GM12872 (cell line): ENCODE measurements around the gene NPTX1.
A peak's percentile ranks its signal among the peaks of the same experiment; 100 is the strongest.

ENCODE experiments used
- TF ChIP-seq, protein P1 (sequence below): IDR thresholded peaks from 3 replicates; pipeline ENCODE4 v1.5.1; 2011; ENCODE audit warnings: low read depth, mild to moderate bottlenecking, low read length, moderate library complexity; ENCODE audit not compliant: insufficient read depth

Gene NPTX1

DNA sequence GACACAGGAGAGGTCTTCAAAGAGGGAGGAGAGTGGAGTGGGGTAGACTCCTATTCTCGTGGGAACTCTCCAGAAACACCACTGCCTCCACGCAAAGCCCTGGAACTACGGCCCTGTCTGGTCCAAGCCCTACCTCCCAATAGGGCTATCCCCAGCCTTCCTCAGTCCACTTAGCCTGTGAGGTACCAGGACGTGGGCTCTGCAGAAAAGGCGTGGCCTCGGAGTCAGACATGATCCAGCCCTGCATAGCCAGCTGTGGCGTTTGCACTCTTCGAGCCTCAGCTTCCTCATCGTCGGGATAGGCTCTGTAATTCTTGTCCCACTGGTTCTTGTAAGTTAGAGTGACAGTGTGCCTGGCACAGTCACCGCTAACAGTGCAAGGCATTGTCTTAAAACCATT is 47.6 kb downstream of the NPTX1 start:
- TF ChIP-seq, protein P1, sequence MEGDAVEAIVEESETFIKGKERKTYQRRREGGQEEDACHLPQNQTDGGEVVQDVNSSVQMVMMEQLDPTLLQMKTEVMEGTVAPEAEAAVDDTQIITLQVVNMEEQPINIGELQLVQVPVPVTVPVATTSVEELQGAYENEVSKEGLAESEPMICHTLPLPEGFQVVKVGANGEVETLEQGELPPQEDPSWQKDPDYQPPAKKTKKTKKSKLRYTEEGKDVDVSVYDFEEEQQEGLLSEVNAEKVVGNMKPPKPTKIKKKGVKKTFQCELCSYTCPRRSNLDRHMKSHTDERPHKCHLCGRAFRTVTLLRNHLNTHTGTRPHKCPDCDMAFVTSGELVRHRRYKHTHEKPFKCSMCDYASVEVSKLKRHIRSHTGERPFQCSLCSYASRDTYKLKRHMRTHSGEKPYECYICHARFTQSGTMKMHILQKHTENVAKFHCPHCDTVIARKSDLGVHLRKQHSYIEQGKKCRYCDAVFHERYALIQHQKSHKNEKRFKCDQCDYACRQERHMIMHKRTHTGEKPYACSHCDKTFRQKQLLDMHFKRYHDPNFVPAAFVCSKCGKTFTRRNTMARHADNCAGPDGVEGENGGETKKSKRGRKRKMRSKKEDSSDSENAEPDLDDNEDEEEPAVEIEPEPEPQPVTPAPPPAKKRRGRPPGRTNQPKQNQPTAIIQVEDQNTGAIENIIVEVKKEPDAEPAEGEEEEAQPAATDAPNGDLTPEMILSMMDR, result no peak

DNA sequence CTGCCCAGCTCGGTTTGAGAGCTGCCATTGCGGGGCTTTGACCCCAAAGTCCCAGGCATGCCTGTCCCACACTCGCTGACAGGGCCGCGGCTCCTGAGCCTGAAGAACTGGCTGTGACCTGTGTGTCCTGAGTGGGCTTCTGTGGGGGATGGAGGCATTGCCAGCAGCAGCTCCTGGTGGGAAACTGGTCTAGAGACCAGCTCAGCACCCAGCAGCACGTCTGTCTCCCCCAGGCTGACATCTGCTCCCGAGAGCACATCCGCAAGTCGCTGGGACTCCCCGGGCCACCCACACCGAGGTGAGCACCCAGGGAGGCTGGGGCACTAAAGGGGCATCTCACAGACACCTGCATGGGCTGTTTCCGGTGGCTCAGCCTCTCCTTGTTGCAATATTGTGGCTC is 48.0 kb downstream of the NPTX1 start:
- TF ChIP-seq, protein P1, result no peak

DNA sequence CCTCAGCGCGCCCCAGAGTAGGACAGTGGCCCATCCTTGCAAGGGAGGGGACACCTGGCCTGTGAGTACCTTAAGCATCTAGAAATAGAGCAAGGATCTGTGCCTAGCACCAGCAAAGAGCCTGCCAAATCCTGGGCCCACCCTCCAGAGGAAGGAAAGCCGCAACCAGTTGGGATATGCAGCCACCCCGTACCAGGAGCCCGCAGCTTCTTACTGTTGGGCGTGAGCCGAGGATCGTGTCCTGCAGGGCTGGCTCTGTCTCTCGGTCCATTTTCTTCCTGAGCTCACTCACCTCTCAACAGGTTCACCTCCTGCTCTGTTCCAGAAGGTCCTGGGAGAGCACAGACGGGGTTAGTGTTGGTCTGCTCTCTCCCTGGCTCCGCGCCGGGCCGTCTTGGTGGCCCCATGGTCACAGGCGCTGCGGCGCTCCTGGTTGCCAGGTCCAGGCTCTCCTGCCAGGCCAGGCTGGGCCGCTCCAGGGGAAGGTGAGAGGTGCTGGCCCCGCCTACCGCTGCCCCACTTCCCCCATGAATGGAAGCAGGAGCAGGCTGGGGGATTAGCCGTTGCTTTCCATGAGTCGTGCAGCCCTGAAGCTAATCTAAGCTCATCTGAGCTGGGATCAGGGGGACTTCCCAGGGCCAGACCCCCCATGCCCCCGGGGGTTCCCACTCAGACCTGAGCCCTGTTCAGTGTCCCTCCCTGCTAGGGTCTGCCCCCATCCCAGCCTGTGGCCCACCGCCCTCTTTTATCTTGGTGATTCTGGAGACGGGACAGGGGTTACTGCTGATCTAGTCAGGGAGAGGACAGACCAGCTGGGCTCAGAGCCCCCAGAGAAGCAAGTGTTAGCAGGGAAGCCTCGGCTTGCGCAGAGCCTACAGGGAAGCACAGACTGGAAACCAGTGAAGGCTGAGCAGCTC is 48.8 kb downstream of the NPTX1 start:
- TF ChIP-seq, protein P1, result no peak

DNA sequence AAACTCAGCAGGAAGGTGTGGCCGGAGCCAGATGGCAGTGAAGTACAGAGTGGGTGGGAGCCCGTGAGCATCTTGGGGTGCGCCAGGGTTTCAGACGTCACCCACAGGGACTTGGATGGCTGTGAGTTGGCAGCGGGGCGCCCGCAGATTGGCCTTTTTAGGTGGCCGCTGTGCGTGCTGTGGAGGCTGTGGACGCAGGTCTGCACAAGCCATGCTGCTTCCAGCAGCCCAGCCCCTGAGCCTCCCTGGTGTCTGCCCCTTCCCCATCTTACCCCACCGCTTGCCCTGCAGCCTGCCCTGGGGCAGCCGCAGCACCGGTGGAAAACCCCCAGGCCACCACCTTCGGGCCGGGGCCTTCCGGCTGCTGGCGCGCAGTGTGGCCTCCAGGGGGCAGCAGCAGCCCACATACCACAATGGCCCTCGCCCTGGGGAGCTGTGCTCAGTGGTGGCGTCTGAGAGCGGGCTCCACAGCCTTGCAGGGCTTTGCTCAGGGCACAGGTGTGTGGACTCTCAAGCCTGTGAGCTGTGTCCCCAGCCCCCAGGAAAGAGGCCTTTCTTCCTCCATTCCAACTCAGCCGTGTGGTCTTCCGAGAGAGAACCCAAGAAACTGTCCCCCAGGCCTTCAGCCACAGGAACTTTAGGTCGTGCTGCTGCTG is 49.6 kb downstream of the NPTX1 start:
- TF ChIP-seq, protein P1, result peak; percentile 96

GRCh38 chr17:80425835-80426426 is 50.5 kb downstream of the NPTX1 start:
- TF ChIP-seq, protein P1, result no peak

DNA sequence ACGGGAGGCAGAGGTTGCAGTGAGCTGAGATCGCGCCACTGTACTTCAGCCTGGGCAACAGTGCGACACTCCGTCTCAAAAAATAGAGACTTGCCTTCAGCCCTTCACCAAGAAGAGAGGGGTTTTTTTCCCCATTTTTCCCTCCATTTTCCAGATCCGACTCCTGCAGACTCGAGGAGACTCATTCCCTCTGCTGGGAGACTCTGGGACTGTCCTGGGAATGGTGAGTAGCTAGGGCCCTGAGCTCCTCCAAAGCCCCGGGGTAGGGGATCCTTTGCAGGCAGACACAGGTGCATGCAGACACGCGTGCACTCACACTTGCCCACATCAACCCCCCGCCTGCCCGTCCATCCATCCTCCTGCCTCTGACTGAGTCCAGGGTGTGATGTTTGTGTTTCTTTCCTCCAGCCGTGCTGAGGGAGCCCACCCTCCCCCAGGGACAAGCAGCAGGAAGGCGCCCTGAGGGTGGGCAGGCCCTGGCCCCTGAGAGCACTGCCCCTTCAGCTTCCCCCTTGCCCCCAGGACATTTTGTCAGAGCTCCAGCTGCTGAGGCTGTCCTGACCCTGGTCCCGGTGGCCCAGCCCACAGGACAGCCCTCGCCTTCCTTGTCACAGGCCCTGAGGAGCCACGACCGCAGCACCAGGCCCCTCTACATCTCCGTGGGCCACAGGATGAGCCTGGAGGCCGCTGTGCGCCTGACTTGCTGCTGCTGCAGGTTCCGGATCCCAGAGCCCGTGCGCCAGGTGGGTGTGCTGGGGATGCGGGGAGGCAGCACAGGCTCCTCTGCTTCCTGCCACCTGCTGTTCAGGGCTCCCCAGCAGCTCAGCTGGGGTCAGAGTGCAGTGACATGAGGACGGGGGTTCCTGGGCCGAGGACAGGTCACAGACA is 51.3 kb downstream of the NPTX1 start:
- TF ChIP-seq, protein P1, result no peak

DNA sequence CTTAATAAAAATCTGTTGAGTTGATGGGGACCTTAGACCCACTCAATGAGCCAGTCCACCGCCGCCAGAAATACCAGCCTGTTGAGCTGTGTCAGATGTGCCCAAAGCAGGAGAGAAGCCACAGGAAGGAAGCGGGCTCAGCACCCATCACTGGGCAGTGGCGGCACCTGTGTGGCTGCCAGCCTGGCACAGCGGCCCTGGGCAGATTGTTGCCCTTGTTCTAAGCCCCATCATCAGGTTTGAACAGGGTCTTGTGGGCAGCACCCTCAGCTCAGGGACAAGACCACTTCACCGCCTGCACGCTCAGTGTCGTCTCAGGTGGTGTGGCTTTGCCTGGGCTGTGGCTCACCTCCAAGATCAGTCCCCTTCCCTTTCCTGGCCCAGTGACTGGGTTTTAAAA is 52.1 kb downstream of the NPTX1 start:
- TF ChIP-seq, protein P1, result no peak
